ENCODE measurements around the gene SLC22A17.

GRCh38 chr14:23324455-23324846 is 28.2 kb downstream of the SLC22A17 start:
- TF ChIP-seq EZH2phosphoT487 (IDR thresholded peaks at IDR 0.05; ENCODE audit: low read depth, severe bottlenecking, unreplicated experiment) (no peak), CTCF (IDR thresholded peaks at IDR 0.05; ENCODE audit: poor library complexity) (no peak)

Data from hepatocyte (in vitro differentiated cells).